ENCODE results near the gene TTC9. TPM values are rescaled to one million over a fixed set of nuclear protein-coding genes. Genes with fewer than 3 reads are reported as not detected.

TTC9 gene
- total RNA-seq, 5 donors from 2014 or later (not counting 1 experiment from before 2014, with no cell fraction given) = 14.4 to 23.4 (median 17.8) TPM

GRCh38 chr14:70648346-70648745, 6.6 kb downstream of the TTC9 start:
- ChIA-PET CTCF (interaction anchor here in 1 of 2 donors (0.6 kb wide), 1 partner anchor 72 kb away, joined by 3 read pairs; no protein-coding TSS in a partner anchor), POLR2A (interaction anchor here in 1 of 2 donors (0.6 to 1.0 kb wide), 2 partner anchors 10 to 360 kb away, joined by 3 to 4 read pairs; no protein-coding TSS in a partner anchor)
- DNase-seq = no peak
- H3K27me3 ChIP-seq (replicated peaks in 1 of 2; ENCODE audit: control insufficient read depth in 2 of 2, extremely low read depth in 1 of 2, insufficient read depth in 2 of 2, low read length in 1 of 2) = no peaks in the 10 kb centered on the region
- ATAC-seq (replicated peaks in 1 of 4) = no peak
- no peak overlapping the region for H3K4me3 ChIP-seq (ENCODE audit: control insufficient read depth in 1 of 2, extremely low read depth in 1 of 2, low read length in 1 of 2)
- H3K36me3 ChIP-seq (ENCODE audit: control insufficient read depth in 2 of 2, extremely low read depth in 1 of 2, insufficient read depth in 1 of 2, low read length in 1 of 2) = peaks cover 0 to 2% of the 10 kb centered on the region in 2 donors
- H3K4me1 ChIP-seq (ENCODE audit: control insufficient read depth in 1 of 2, extremely low read depth in 1 of 2, insufficient read depth in 2 of 2, low read length in 2 of 2) = peaks cover 54 to 69% of the 10 kb centered on the region in 2 experiments
- peak overlapping the region in 1 of 2 donors; percentile 95 for H3K27ac Mint-ChIP-seq
- H3K27ac ChIP-seq (ENCODE audit: low read length) = no peak overlapping the region
- H3K9me3 ChIP-seq = no peaks in the 10 kb centered on the region
- peaks cover 85 to 94% (median 92%) of the 10 kb centered on the region in 3 donors for H3K4me1 Mint-ChIP-seq
- no peaks in the 10 kb centered on the region for H3K9me3 Mint-ChIP-seq
- H3K36me3 Mint-ChIP-seq = peaks cover 39% of the 10 kb centered on the region
- H3K27me3 Mint-ChIP-seq = no peaks in the 10 kb centered on the region
- peak overlapping the region in 1 of 3 donors; percentile 59 for H3K4me3 Mint-ChIP-seq

- Histone ChIP-seq H3K4me1 (ENCODE audit: control insufficient read depth in 1 of 2, extremely low read depth in 1 of 2, insufficient read depth in 2 of 2, low read length in 2 of 2) (peaks cover 59 to 75% of the 10 kb centered on the region in 2 experiments), H3K27ac (ENCODE audit: low read length) (no peak overlapping the region), H3K36me3 (ENCODE audit: control insufficient read depth in 2 of 2, extremely low read depth in 1 of 2, insufficient read depth in 1 of 2, low read length in 1 of 2) (peaks cover 0 to 2% of the 10 kb centered on the region in 2 donors), H3K9me3 (no peaks in the 10 kb centered on the region), H3K27me3 (replicated peaks in 1 of 2; ENCODE audit: control insufficient read depth in 2 of 2, extremely low read depth in 1 of 2, insufficient read depth in 2 of 2, low read length in 1 of 2) (no peaks in the 10 kb centered on the region), H3K4me3 (ENCODE audit: control insufficient read depth in 1 of 2, extremely low read depth in 1 of 2, low read length in 1 of 2) (no peak overlapping the region)
- ChIA-PET CTCF (interaction anchor here in 1 of 2 donors (0.6 kb wide), 1 partner anchor 319 kb away, joined by 3 read pairs; no protein-coding TSS in a partner anchor), POLR2A (no interaction called here)
- peaks cover 84 to 93% (median 92%) of the 10 kb centered on the region in 3 donors for H3K4me1 Mint-ChIP-seq
- DNase-seq = no peak
- H3K27me3 Mint-ChIP-seq = no peaks in the 10 kb centered on the region
- peaks cover 43% of the 10 kb centered on the region for H3K36me3 Mint-ChIP-seq
- WGBS (ENCODE audit: insufficient coverage) = 100% methylated on average over 2 of the region's 4 CpGs
- ATAC-seq (replicated peaks in 1 of 4) = no peak
- peak overlapping the region; percentile 76 to 95 for H3K27ac Mint-ChIP-seq
- H3K9me3 Mint-ChIP-seq = no peaks in the 10 kb centered on the region
- H3K4me3 Mint-ChIP-seq = no peak overlapping the region
Observed at GRCh38 chr14:70649803-70650202, 8.1 kb downstream of the TTC9 start.

GRCh38 chr14:70651522-70651921, 9.8 kb downstream of the TTC9 start:
- Histone ChIP-seq H3K36me3 (ENCODE audit: control insufficient read depth in 2 of 2, extremely low read depth in 1 of 2, insufficient read depth in 1 of 2, low read length in 1 of 2) (peaks cover 0 to 2% of the 10 kb centered on the region in 2 donors), H3K9me3 (no peaks in the 10 kb centered on the region), H3K27me3 (replicated peaks in 1 of 2; ENCODE audit: control insufficient read depth in 2 of 2, extremely low read depth in 1 of 2, insufficient read depth in 2 of 2, low read length in 1 of 2) (no peaks in the 10 kb centered on the region), H3K4me1 (ENCODE audit: control insufficient read depth in 1 of 2, extremely low read depth in 1 of 2, insufficient read depth in 2 of 2, low read length in 2 of 2) (peaks cover 63 to 69% of the 10 kb centered on the region in 2 experiments), H3K4me3 (ENCODE audit: control insufficient read depth in 1 of 2, extremely low read depth in 1 of 2, low read length in 1 of 2) (no peak overlapping the region), H3K27ac (ENCODE audit: low read length) (peak overlapping the region; percentile 83)
- WGBS (ENCODE audit: insufficient coverage) = 70% methylated on average over 1 of the region's 5 CpGs
- H3K36me3 Mint-ChIP-seq = peaks cover 43% of the 10 kb centered on the region
- H3K27ac Mint-ChIP-seq = peak overlapping the region; percentile 95 to 98
- ATAC-seq (replicated peaks in 1 of 4) (no peak), DNase-seq (no peak)
- ChIA-PET POLR2A (no interaction called here), CTCF (interaction anchor here in 1 of 2 donors (0.7 kb wide), 1 partner anchor 17 kb away, joined by 4 read pairs; no protein-coding TSS in a partner anchor)
- no peaks in the 10 kb centered on the region for H3K9me3 Mint-ChIP-seq
- H3K4me1 Mint-ChIP-seq = peaks cover 85 to 92% (median 90%) of the 10 kb centered on the region in 3 donors
- no peaks in the 10 kb centered on the region for H3K27me3 Mint-ChIP-seq
- H3K4me3 Mint-ChIP-seq = peak overlapping the region in 1 of 3 donors; percentile 72

- H3K9me3 Mint-ChIP-seq = peaks cover 0 to 3% (median 0%) of the 10 kb centered on the region in 3 donors
- no peaks in the 10 kb centered on the region for H3K27me3 Mint-ChIP-seq
- ATAC-seq (replicated peaks in 1 of 4) (no peak), DNase-seq (no peak)
- H3K4me1 Mint-ChIP-seq = peaks cover 89 to 95% (median 93%) of the 10 kb centered on the region in 3 donors
- Histone ChIP-seq H3K4me1 (ENCODE audit: control insufficient read depth in 1 of 2, extremely low read depth in 1 of 2, insufficient read depth in 2 of 2, low read length in 2 of 2) (peaks cover 68 to 71% of the 10 kb centered on the region in 2 experiments), H3K27ac (ENCODE audit: low read length) (peak overlapping the region; percentile 83), H3K9me3 (no peaks in the 10 kb centered on the region), H3K4me3 (ENCODE audit: control insufficient read depth in 1 of 2, extremely low read depth in 1 of 2, low read length in 1 of 2) (no peak overlapping the region), H3K27me3 (replicated peaks in 1 of 2; ENCODE audit: control insufficient read depth in 2 of 2, extremely low read depth in 1 of 2, insufficient read depth in 2 of 2, low read length in 1 of 2) (no peaks in the 10 kb centered on the region), H3K36me3 (ENCODE audit: control insufficient read depth in 2 of 2, extremely low read depth in 1 of 2, insufficient read depth in 1 of 2, low read length in 1 of 2) (peaks cover 0 to 2% of the 10 kb centered on the region in 2 donors)
- H3K36me3 Mint-ChIP-seq = peaks cover 37% of the 10 kb centered on the region
- H3K27ac Mint-ChIP-seq = peak overlapping the region; percentile 95 to 98
- H3K4me3 Mint-ChIP-seq = peak overlapping the region in 1 of 3 donors; percentile 72
- CTCF ChIA-PET = interaction anchor here in 1 of 2 donors (1.0 kb wide), 1 partner anchor 162 kb away, joined by 3 read pairs; no protein-coding TSS in a partner anchor
- POLR2A ChIA-PET = no interaction called here
Observed at GRCh38 chr14:70652871-70653270, 11.2 kb downstream of the TTC9 start.

- 89% methylated on average over 1 of the region's 3 CpGs for WGBS (ENCODE audit: insufficient coverage)
- no peak for DNase-seq
- H3K36me3 ChIP-seq (ENCODE audit: control insufficient read depth in 2 of 2, extremely low read depth in 1 of 2, insufficient read depth in 1 of 2, low read length in 1 of 2) = peaks cover 0 to 2% of the 10 kb centered on the region in 2 donors
- no peaks in the 10 kb centered on the region for H3K9me3 ChIP-seq
- H3K27me3 ChIP-seq (replicated peaks in 1 of 2; ENCODE audit: control insufficient read depth in 2 of 2, extremely low read depth in 1 of 2, insufficient read depth in 2 of 2, low read length in 1 of 2) = no peaks in the 10 kb centered on the region
- H3K27me3 Mint-ChIP-seq = no peaks in the 10 kb centered on the region
- ChIA-PET POLR2A (interaction anchor here in 1 of 2 donors (1.1 kb wide), 1 partner anchor 33 kb away, joined by 3 read pairs; no protein-coding TSS in a partner anchor), CTCF (interaction anchor here in 1 of 2 donors (1.0 to 1.2 kb wide), 2 partner anchors 11 to 161 kb away, joined by 3 read pairs; no protein-coding TSS in a partner anchor)
- ATAC-seq (replicated peaks in 1 of 4) = no peak
- H3K27ac Mint-ChIP-seq = peak overlapping the region; percentile 95 to 98
- peaks cover 35% of the 10 kb centered on the region for H3K36me3 Mint-ChIP-seq
- peaks cover 90 to 94% (median 93%) of the 10 kb centered on the region in 3 donors for H3K4me1 Mint-ChIP-seq
- peak overlapping the region in 2 of 3 donors; percentile 41 to 72 for H3K4me3 Mint-ChIP-seq
- peaks cover 65 to 72% of the 10 kb centered on the region in 2 experiments for H3K4me1 ChIP-seq (ENCODE audit: control insufficient read depth in 1 of 2, extremely low read depth in 1 of 2, insufficient read depth in 2 of 2, low read length in 2 of 2)
- no peak overlapping the region for H3K4me3 ChIP-seq (ENCODE audit: control insufficient read depth in 1 of 2, extremely low read depth in 1 of 2, low read length in 1 of 2)
- peaks cover 0 to 3% (median 0%) of the 10 kb centered on the region in 3 donors for H3K9me3 Mint-ChIP-seq
- H3K27ac ChIP-seq (ENCODE audit: low read length) = peak overlapping the region; percentile 83
Observed at GRCh38 chr14:70653662-70654061, 11.9 kb downstream of the TTC9 start.

- H3K36me3 Mint-ChIP-seq = peaks cover 30% of the 10 kb centered on the region
- peak overlapping the region; percentile 83 for H3K27ac ChIP-seq (ENCODE audit: low read length)
- H3K9me3 ChIP-seq = no peaks in the 10 kb centered on the region
- H3K27ac Mint-ChIP-seq = peak overlapping the region; percentile 95 to 98
- no peaks in the 10 kb centered on the region for H3K27me3 ChIP-seq (replicated peaks in 1 of 2; ENCODE audit: control insufficient read depth in 2 of 2, extremely low read depth in 1 of 2, insufficient read depth in 2 of 2, low read length in 1 of 2)
- DNase-seq = peak in 2 of 35 experiments; percentile 8 to 59
- peaks cover 0 to 2% of the 10 kb centered on the region in 2 donors for H3K36me3 ChIP-seq (ENCODE audit: control insufficient read depth in 2 of 2, extremely low read depth in 1 of 2, insufficient read depth in 1 of 2, low read length in 1 of 2)
- peak in 2 of 4 experiments; percentile 3 to 11 for ATAC-seq (replicated peaks in 1 of 4)
- no peaks in the 10 kb centered on the region for H3K27me3 Mint-ChIP-seq
- CTCF ChIA-PET = interaction anchor here in 1 of 2 donors (1.2 kb wide), 1 partner anchor 12 kb away, joined by 3 read pairs; no protein-coding TSS in a partner anchor
- peaks cover 71 to 75% of the 10 kb centered on the region in 2 experiments for H3K4me1 ChIP-seq (ENCODE audit: control insufficient read depth in 1 of 2, extremely low read depth in 1 of 2, insufficient read depth in 2 of 2, low read length in 2 of 2)
- peaks cover 90 to 94% (median 93%) of the 10 kb centered on the region in 3 donors for H3K4me1 Mint-ChIP-seq
- WGBS (ENCODE audit: insufficient coverage) = 43% methylated on average over 3 of the region's 6 CpGs
- peak overlapping the region; percentile 72 to 78 (median 73) for H3K4me3 Mint-ChIP-seq
- POLR2A ChIA-PET = interaction anchor here (0.7 to 1.1 kb wide), 5 partner anchors 8 to 447 kb away, joined by 3 to 6 read pairs (median 4); no protein-coding TSS in a partner anchor
- peak overlapping the region in 1 of 2 donors; percentile 30 for H3K4me3 ChIP-seq (ENCODE audit: control insufficient read depth in 1 of 2, extremely low read depth in 1 of 2, low read length in 1 of 2)
- H3K9me3 Mint-ChIP-seq = peaks cover 0 to 3% (median 0%) of the 10 kb centered on the region in 3 donors
Observed at GRCh38 chr14:70654632-70655031, 12.9 kb downstream of the TTC9 start.
